Transverse colon (tissue), 4 donors: Measurements from ENCODE around the gene PDLIM7. TPM values are rescaled to one million over a fixed set of nuclear protein-coding genes. Genes with fewer than 3 reads are reported as not detected.

Experiments used
- DNase-seq: peaks from one replicate; pipeline ENCODE4 v3.0.0-alpha.2; 2019
- H3K27ac ChIP-seq, 4 donors: fragments of 200-600 bp; sonication (generic); 2 replicates each; pipeline ENCODE4 v1.5.1; 2016 to 2018; ENCODE audit warnings: inconsistent platforms in 4 of 4
- H3K27me3 ChIP-seq: fragments of 200-600 bp; sonication (generic); 2 replicates; pipeline ENCODE4 v1.5.1; 2017; ENCODE audit warnings: inconsistent platforms
- H3K36me3 ChIP-seq, 4 donors: fragments of 200-600 bp; sonication (generic); 2 replicates each; pipeline ENCODE4 v1.5.1; 2017 to 2019; ENCODE audit warnings: inconsistent platforms in 4 of 4
- H3K4me1 ChIP-seq, 4 donors: fragments of 200-600 bp; sonication (generic); 2 replicates each; pipeline ENCODE4 v1.5.1; 2017 to 2020; ENCODE audit warnings: inconsistent platforms in 4 of 4
- H3K4me3 ChIP-seq, 4 donors: fragments of 200-600 bp; sonication (generic); 1 replicate in 1 of 4; 2 replicates in 3 of 4; pipeline versions ENCODE4 v1.5.1 to v1.6.1; 2017 to 2019; ENCODE audit warnings: inconsistent platforms in 4 of 4
- H3K9me3 ChIP-seq, 2 donors: fragments of 200-600 bp; sonication (generic); 2 replicates each; pipeline ENCODE4 v1.5.1; 2017 to 2019; ENCODE audit warnings: inconsistent platforms in 2 of 2
- CTCF ChIP-seq, 5 experiments: fragments of 200-600 bp in 3 of 5; fragments of 450-650 bp in 2 of 5; sonication (generic) in 3 of 5; IDR thresholded peaks; 1 replicate in 2 of 5; 2 replicates in 3 of 5; pipeline ENCODE4 v1.5.1; 2016 to 2017; ENCODE audit warnings: antibody characterized with exemption in 5 of 5, inconsistent platforms in 3 of 5, mild to moderate bottlenecking in 2 of 5, moderate library complexity in 1 of 5
- EP300 ChIP-seq: sonication (generic); formaldehyde crosslinking; IDR thresholded peaks from one replicate; pipeline ENCODE4 v1.6.1; 2017; ENCODE audit warnings: antibody characterized with exemption, low read depth
- POLR2A ChIP-seq: fragments of 450-650 bp; IDR thresholded peaks from one replicate; pipeline ENCODE4 v1.6.1; 2016; ENCODE audit warnings: antibody characterized with exemption, mild to moderate bottlenecking, moderate library complexity
- POLR2AphosphoS5 ChIP-seq, 3 donors: sonication (generic); formaldehyde crosslinking; IDR thresholded peaks; one replicate each; pipeline ENCODE4 v1.6.1; 2016; ENCODE audit warnings: antibody characterized with exemption in 3 of 3
- WGBS, 2 donors: methylation state at CpG; one replicate each; pipeline ENCODE4 v1.1.5; 2018; ENCODE audit warnings: low coverage in 1 of 2; 5-methylcytosine and 5-hydroxymethylcytosine counted together
- in situ Hi-C, 4 donors: fragments of 200-750 bp; cut with MboI; loops; one replicate each; pipeline versions ENCODE4 v1.15.0 to v1.15.1; 2017; ENCODE audit warnings: low sequenced_read_pairs in 3 of 4, low pct_ligation_motif_present in 1 of 4, low pct_unique_long_range_greater_than_20kb in 1 of 4
- intact Hi-C: fragments of 100-400 bp; cut with DNase I; formaldehyde crosslinking; loops from one replicate; pipeline ENCODE4 v1.15.1; 2023; ENCODE audit warnings: low total_unique reads
- total RNA-seq, 4 donors: library from RNA; depleted of rRNA; stranded (reverse); fragments of >200 nt; gene quantifications; one replicate each; pipeline ENCODE4 v1.1.0, GENCODE V29; 2016

The PDLIM7 gene
- total RNA-seq, 4 donors from 2014 or later: 52.6 to 256 (median 78.6) TPM

GRCh38 chr5:177523711-177524538 lies 26.5 kb upstream of the PDLIM7 start:
- H3K27ac ChIP-seq: no peak overlapping the region
- 91% methylated on average over 19 of the region's 19 CpGs; no CpG with 5 or more reads in 1 of the 2 donors for WGBS, 2 donors

GRCh38 chr5:177520916-177521513 lies 23.6 kb upstream of the PDLIM7 start:
- in situ Hi-C loops: loop anchor here in 1 of 4 donors (25.0 kb wide), 1 partner anchor 134 kb away; the partner anchor contains the start of gene SLC34A1

More at GRCh38 chr5:177523711-177524538, 26.5 kb upstream of the PDLIM7 start:
- H3K4me1 ChIP-seq: peaks cover 3 to 4% (median 3%) of the 10 kb centered on the region in 4 donors
- no peaks in the 10 kb centered on the region for H3K9me3 ChIP-seq
- intact Hi-C loops (no loop called here), in situ Hi-C loops (loop anchor here in 1 of 4 donors (25.0 kb wide), 1 partner anchor 137 kb away; the partner anchor contains the start of gene SLC34A1)
- DNase-seq: no peak
- no peak for TF ChIP-seq EP300
- H3K4me3 ChIP-seq: no peak overlapping the region
- no peaks in the 10 kb centered on the region for H3K27me3 ChIP-seq
- H3K36me3 ChIP-seq: peaks cover 0 to 31% (median 13%) of the 10 kb centered on the region in 4 donors

GRCh38 chr5:177520271-177520670 lies 22.9 kb upstream of the PDLIM7 start:
- intact Hi-C loops: no loop called here
- TF ChIP-seq CTCF (IDR thresholded peaks at IDR 0.05): no peak
- no peak for TF ChIP-seq POLR2A
- no peak for TF ChIP-seq POLR2AphosphoS5 (IDR thresholded peaks at IDR 0.05)
- no peak for TF ChIP-seq EP300
- in situ Hi-C loops: loop anchor here in 1 of 4 donors (25.0 kb wide), 1 partner anchor 133 kb away; the partner anchor contains the start of gene SLC34A1
- H3K4me1 ChIP-seq: peaks cover 11 to 17% (median 16%) of the 10 kb centered on the region in 4 donors
- H3K27me3 ChIP-seq: no peaks in the 10 kb centered on the region
- no peak for DNase-seq
- peaks cover 0 to 31% (median 9%) of the 10 kb centered on the region in 4 donors for H3K36me3 ChIP-seq
- H3K27ac ChIP-seq: no peak overlapping the region
- H3K9me3 ChIP-seq: no peaks in the 10 kb centered on the region
- 90 to 100% methylated on average over 1 to 3 of the region's 3 CpGs for WGBS, 2 donors
- H3K4me3 ChIP-seq: no peak overlapping the region

More at GRCh38 chr5:177520916-177521513, 23.6 kb upstream of the PDLIM7 start:
- H3K27ac ChIP-seq: no peak overlapping the region
- TF ChIP-seq EP300 (no peak), POLR2A (no peak), POLR2AphosphoS5 (IDR thresholded peaks at IDR 0.05) (no peak), CTCF (IDR thresholded peaks at IDR 0.05) (no peak)
- no peak for DNase-seq
- H3K9me3 ChIP-seq: no peaks in the 10 kb centered on the region
- no peaks in the 10 kb centered on the region for H3K27me3 ChIP-seq
- intact Hi-C loops: no loop called here
- 78% methylated on average over 2 of the region's 2 CpGs; no CpG with 5 or more reads in 1 of the 2 donors for WGBS, 2 donors
- no peak overlapping the region for H3K4me3 ChIP-seq
- peaks cover 0 to 31% (median 8%) of the 10 kb centered on the region in 4 donors for H3K36me3 ChIP-seq
- H3K4me1 ChIP-seq: peaks cover 5 to 9% (median 8%) of the 10 kb centered on the region in 4 donors

DNA sequence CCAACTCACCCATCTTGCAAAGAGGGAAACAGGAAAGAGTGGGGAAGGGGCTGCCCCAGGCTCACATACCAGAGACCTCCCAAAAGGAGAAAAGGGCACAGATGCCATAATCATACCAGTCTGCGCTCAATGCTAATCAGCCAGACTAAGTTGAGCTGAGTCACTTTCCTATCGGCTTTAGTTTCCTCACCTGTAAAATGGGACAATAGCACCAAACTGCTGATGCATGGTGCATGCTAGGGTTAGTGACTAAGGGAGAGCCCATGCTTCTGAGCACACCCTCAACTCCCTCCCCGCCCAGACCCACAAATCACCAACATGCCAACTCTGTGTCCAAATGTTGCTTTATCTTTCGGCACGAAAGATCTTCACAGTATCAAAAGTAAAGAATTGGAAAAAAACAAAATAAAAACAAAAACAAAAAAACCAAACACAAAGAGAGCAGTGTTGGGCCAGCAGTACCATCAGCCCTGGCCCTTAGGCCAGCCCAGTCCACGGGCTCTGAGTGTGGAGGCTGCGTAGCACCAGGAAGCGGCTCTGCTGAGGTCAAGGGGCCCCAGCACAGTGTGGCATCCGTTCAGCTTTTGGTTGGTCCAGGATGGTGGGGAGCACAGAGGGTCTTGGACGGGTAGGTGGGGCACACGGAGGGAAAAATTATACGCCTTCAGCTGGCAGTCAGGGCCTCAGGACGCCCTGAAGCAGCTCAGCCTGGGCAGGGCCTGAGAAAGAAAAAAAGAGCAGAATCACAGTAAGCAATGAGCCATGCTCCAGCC lies 22.2 kb upstream of the PDLIM7 start:
- H3K36me3 ChIP-seq: peaks cover 0 to 32% (median 12%) of the 10 kb centered on the region in 4 donors
- 78 to 80% methylated on average over 10 to 13 of the region's 13 CpGs for WGBS, 2 donors

More for the DNA sequence above, 22.2 kb upstream of the PDLIM7 start:
- DNase-seq: no peak
- no peak overlapping the region for H3K4me3 ChIP-seq
- no peak overlapping the region for H3K27ac ChIP-seq
- in situ Hi-C loops: loop anchor here in 1 of 4 donors (25.0 kb wide), 1 partner anchor 132 kb away; the partner anchor contains the start of gene SLC34A1
- TF ChIP-seq POLR2A (no peak), EP300 (no peak), POLR2AphosphoS5 (IDR thresholded peaks at IDR 0.05) (no peak), CTCF (IDR thresholded peaks at IDR 0.05) (no peak)
- H3K27me3 ChIP-seq: no peaks in the 10 kb centered on the region
- H3K9me3 ChIP-seq: no peaks in the 10 kb centered on the region
- peaks cover 11 to 20% (median 18%) of the 10 kb centered on the region in 4 donors for H3K4me1 ChIP-seq
- intact Hi-C loops: no loop called here
